Measurements from ENCODE around the gene TOMM22.

The TOMM22 gene

DNA sequence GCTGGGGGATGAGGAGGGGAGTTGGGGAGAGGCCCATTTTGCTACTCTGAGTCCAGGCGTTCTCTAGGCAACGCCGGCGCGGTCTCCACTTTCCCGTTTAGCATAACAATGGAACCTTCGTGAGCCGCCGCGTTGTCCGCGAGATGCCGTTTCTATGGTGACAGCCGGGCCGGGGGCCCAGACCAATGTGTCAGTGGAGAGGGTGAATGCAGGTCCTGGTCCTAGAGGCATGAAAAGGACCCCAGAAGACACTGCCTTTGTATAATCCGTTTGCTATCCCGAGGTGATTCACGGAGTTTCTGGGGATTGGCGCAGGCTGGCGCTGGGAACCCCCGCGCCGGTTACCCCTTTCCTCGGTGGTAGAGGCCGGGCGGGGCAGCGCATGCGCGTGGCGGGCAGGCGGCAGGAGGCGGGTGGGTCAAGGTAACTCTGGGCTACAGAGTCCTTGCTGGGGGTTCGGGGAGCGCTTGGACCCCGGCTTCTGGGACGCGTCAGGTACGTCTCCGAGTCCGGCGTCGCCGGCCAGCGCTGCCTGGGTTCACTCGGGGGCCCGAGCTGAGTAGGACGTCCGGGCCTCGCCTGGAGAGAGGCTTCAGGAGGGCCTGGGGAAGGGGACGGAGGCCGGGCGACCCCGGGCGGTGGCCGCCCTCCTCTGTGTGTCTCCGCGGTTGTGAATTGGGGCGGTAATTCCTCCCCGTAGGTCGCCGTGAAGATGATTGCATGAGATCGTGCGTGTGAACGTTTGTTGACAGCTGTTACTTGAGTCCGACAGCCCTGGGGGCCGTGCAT is 25.3 kb upstream of the TOMM22 start, which contains the start of the genes CBY1 and FAM227A:
CBY1 (plus strand) TSS at position 383 of the 789 bp plus-strand sequence. CDS start 11,417 bp downstream, outside the sequence.
FAM227A (minus strand) TSS at position 137 of the 789 bp plus-strand sequence. CDS start 6,224 bp downstream, outside the sequence.
- Histone ChIP-seq H3K27me3 (replicated peaks; ENCODE audit: control insufficient read depth, insufficient read depth, low read length) (no peaks in the 10 kb centered on the region), H3K36me3 (ENCODE audit: control insufficient read depth, insufficient read depth, low read length) (peaks cover 2% of the 10 kb centered on the region), H3K4me3 (replicated peaks; ENCODE audit: low read depth, low read length) (peak within 1 kb of the TSS; percentile 79)
- TF ChIP-seq, protein P1, sequence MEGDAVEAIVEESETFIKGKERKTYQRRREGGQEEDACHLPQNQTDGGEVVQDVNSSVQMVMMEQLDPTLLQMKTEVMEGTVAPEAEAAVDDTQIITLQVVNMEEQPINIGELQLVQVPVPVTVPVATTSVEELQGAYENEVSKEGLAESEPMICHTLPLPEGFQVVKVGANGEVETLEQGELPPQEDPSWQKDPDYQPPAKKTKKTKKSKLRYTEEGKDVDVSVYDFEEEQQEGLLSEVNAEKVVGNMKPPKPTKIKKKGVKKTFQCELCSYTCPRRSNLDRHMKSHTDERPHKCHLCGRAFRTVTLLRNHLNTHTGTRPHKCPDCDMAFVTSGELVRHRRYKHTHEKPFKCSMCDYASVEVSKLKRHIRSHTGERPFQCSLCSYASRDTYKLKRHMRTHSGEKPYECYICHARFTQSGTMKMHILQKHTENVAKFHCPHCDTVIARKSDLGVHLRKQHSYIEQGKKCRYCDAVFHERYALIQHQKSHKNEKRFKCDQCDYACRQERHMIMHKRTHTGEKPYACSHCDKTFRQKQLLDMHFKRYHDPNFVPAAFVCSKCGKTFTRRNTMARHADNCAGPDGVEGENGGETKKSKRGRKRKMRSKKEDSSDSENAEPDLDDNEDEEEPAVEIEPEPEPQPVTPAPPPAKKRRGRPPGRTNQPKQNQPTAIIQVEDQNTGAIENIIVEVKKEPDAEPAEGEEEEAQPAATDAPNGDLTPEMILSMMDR (IDR thresholded peaks at IDR 0.05; ENCODE audit: insufficient read depth, low read length, poor library complexity, severe bottlenecking), result no peak
- DNase-seq (ENCODE audit: extremely low read depth, insufficient read length), result peak; percentile 88

DNA sequence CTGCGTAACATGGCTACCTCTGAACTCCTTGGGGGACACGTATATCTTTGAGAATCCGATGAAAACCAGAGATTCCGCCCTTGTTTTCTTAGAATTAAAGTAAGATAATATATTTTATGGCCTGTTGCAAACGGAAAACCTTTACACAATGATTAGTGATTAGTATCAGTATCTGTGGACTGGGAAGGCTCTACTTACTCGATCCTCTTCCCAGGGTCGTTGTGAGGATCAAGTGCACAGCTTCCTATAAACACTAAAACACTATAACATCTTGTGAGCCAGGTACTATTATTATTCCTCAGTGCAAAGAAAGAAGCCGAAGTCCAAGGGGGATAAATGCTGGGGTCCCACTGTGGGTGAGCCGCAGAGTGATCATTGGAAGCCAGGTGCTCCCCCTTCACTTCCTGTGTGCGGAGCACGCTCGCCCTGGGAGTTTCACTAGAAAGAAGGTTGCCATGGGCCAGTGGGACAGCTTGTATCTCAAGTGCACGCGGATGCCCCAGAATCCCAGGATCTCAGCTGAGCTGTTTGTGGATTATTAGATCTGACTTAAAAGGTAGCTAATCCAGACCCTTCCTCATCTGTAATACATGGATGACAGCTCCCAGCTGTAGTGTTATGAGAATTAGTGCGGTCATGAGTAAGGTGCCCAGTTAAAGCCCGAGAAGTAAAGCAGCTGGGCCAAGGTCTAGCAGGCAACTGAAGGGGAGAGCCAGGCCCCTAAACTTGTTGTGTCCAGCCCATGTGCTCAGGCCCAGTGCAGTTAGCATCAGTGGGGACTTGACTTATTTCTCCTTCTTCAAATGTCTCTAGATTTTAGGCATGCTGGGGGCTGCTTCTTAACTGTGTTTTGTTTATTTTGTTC is 24.5 kb upstream of the TOMM22 start:
- TF ChIP-seq, protein P1 (IDR thresholded peaks at IDR 0.05; ENCODE audit: insufficient read depth, low read length, poor library complexity, severe bottlenecking), result no peak
- peaks cover 2% of the 10 kb centered on the region for H3K36me3 ChIP-seq (ENCODE audit: control insufficient read depth, insufficient read depth, low read length)
- DNase-seq (ENCODE audit: extremely low read depth, insufficient read length), result peak; percentile 29
- H3K4me3 ChIP-seq (replicated peaks; ENCODE audit: low read depth, low read length), result peak overlapping the region; percentile 79
- H3K27me3 ChIP-seq (replicated peaks; ENCODE audit: control insufficient read depth, insufficient read depth, low read length), result no peaks in the 10 kb centered on the region

DNA sequence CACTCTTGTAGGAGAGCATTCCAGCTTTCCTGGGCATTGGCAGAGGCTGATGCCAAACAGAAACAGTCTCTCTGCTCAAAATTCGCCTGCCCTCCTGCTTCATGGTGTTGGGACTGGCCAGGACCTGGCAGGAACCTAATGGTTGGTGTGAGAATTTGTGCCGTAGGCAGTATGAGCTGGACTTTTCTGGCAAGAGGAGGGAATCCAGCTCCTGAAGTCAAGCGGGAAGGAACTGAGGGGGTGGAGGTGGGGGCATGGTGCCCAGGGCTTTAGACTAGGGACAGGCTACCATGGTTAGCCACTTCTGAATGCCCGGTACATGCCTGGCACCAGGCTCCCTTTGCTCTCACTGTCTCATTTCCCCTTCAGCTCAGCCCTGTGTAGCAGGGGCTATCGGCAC is 6.9 kb upstream of the TOMM22 start:
- H3K27me3 ChIP-seq (replicated peaks; ENCODE audit: control insufficient read depth, insufficient read depth, low read length), result no peaks in the 10 kb centered on the region
- TF ChIP-seq, protein P1 (IDR thresholded peaks at IDR 0.05; ENCODE audit: insufficient read depth, low read length, poor library complexity, severe bottlenecking), result no peak
- peaks cover 9% of the 10 kb centered on the region for H3K36me3 ChIP-seq (ENCODE audit: control insufficient read depth, insufficient read depth, low read length)
- DNase-seq (ENCODE audit: extremely low read depth, insufficient read length), result no peak
- H3K4me3 ChIP-seq (replicated peaks; ENCODE audit: low read depth, low read length), result no peak overlapping the region

DNA sequence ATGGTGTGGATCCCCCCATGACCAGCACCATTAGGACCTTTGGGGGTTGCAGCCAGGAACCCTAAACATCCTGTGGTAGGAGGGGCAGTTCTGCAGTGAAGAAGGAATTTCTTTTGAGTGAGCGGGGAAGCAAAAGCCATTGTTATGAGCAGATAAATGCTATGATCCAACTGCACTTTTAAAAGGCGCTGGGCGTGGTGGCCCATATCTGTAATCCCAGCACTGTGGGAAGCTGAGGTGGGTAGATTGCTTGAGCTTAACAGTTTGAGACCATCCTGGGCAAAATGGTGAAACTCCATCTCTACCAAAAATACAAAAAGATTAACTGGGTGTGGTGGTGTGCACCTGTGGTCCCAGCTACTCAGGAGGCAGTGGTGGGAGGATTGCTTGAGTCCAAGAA is 5.9 kb upstream of the TOMM22 start:
- TF ChIP-seq, protein P1 (IDR thresholded peaks at IDR 0.05; ENCODE audit: insufficient read depth, low read length, poor library complexity, severe bottlenecking), result no peak
- peaks cover 9% of the 10 kb centered on the region for H3K36me3 ChIP-seq (ENCODE audit: control insufficient read depth, insufficient read depth, low read length)
- H3K27me3 ChIP-seq (replicated peaks; ENCODE audit: control insufficient read depth, insufficient read depth, low read length), result no peaks in the 10 kb centered on the region
- no peak for DNase-seq (ENCODE audit: extremely low read depth, insufficient read length)
- no peak overlapping the region for H3K4me3 ChIP-seq (replicated peaks; ENCODE audit: low read depth, low read length)

DNA sequence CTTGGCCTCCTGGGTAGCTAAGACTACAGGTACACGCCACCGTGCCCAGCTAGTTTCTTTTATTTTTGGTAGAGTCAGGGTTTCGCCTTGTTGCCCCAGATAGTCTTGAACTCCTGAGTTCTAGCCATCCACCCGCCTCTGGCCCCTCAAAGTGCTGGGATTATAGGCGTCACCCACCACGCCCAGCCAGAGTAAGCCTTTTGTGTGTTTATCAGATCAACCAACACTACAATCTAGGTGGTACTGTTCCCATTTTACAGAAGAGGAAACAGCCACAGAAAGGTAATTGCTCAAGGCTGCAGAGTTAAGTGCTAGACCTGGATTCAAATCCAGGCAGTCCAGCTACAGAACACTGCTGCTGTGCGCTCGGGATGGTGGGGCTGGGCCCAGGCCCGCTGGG is 3.1 kb downstream of the TOMM22 start:
- H3K36me3 ChIP-seq (ENCODE audit: control insufficient read depth, insufficient read depth, low read length), result peaks cover 27% of the 10 kb centered on the region
- no peak overlapping the region for H3K4me3 ChIP-seq (replicated peaks; ENCODE audit: low read depth, low read length)
- H3K27me3 ChIP-seq (replicated peaks; ENCODE audit: control insufficient read depth, insufficient read depth, low read length), result no peaks in the 10 kb centered on the region
- no peak for DNase-seq (ENCODE audit: extremely low read depth, insufficient read length)
- TF ChIP-seq, protein P1 (IDR thresholded peaks at IDR 0.05; ENCODE audit: insufficient read depth, low read length, poor library complexity, severe bottlenecking), result no peak
